Central memory CD8-positive, alpha-beta T cell (primary cell): ENCODE measurements around the gene IL4I1.

Experiments used
- ATAC-seq: fragments of 150-1000 bp; cut with Tn5 transposase; replicated peaks from 2 replicates; pipeline ENCODE4 v1.10.0; 2022; ENCODE audit warnings: mild to moderate bottlenecking, moderate FRiP score, moderate number of reproducible peaks; ENCODE audit not compliant: poor library complexity, severe bottlenecking; ENCODE audit errors: extremely low read depth
- DNase-seq, 2 donors: peaks; one replicate each; pipeline ENCODE4 v3.0.0; 2021; ENCODE audit warnings: low spot score in 2 of 2
- H3K27ac Mint-ChIP-seq: one replicate; pipeline ENCODE4 v1.8.0; 2022; ENCODE audit warnings: low read depth, mild to moderate bottlenecking, moderate library complexity, mixed read lengths
- H3K27me3 Mint-ChIP-seq: one replicate; pipeline ENCODE4 v1.8.0; 2022; ENCODE audit warnings: mixed read lengths
- H3K36me3 Mint-ChIP-seq: one replicate; pipeline ENCODE4 v1.8.0; 2022; ENCODE audit warnings: mild to moderate bottlenecking, moderate library complexity, mixed read lengths; ENCODE audit not compliant: insufficient read depth
- H3K4me1 Mint-ChIP-seq: one replicate; pipeline ENCODE4 v1.8.0; 2022; ENCODE audit warnings: mixed read lengths
- H3K4me3 Mint-ChIP-seq: one replicate; pipeline ENCODE4 v1.8.0; 2022; ENCODE audit warnings: mild to moderate bottlenecking, moderate library complexity, mixed read lengths
- H3K9me3 Mint-ChIP-seq: one replicate; pipeline ENCODE4 v1.8.0; 2022; ENCODE audit warnings: mixed read lengths

The IL4I1 gene

GRCh38 chr19:49907745-49908446 lies 11.2 kb upstream of the IL4I1 start:
- ATAC-seq, result no peak
- Mint-ChIP-seq H3K4me1 (peaks cover 11% of the 10 kb centered on the region), H3K4me3 (no peak overlapping the region), H3K9me3 (no peaks in the 10 kb centered on the region), H3K27me3 (no peaks in the 10 kb centered on the region), H3K36me3 (peaks cover 14% of the 10 kb centered on the region), H3K27ac (peak overlapping the region; percentile 35)
- no peak for DNase-seq

- Mint-ChIP-seq H3K27me3 (no peaks in the 10 kb centered on the region), H3K4me1 (peaks cover 11% of the 10 kb centered on the region), H3K9me3 (no peaks in the 10 kb centered on the region), H3K27ac (peak overlapping the region; percentile 35), H3K4me3 (no peak overlapping the region), H3K36me3 (peaks cover 14% of the 10 kb centered on the region)
- ATAC-seq (no peak), DNase-seq (no peak)
These were observed 10.3 kb upstream of the IL4I1 start for GRCh38 chr19:49906879-49907564.

DNA sequence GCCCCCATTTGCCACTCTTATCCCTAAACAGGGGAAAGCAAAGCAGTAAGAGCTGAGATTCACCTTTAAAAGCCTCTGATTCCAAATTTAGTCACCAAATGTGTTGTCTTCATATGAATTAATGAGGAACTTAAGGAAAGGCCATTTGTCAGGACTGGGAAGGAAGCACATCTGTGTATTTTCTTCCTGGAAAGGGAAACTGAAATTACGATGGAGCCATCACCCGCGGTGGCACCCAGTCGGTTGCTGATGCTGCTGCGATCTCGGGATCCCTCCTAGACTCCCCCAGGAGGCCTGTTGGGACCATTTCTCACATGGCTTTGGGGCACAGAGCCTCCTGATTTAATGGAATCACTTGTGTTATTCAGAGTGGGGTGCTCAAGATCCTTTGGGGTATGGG lies 7.4 kb upstream of the IL4I1 start:
- Mint-ChIP-seq H3K36me3 (peaks cover 9% of the 10 kb centered on the region), H3K27ac (no peak overlapping the region), H3K4me1 (no peaks in the 10 kb centered on the region), H3K27me3 (no peaks in the 10 kb centered on the region), H3K9me3 (no peaks in the 10 kb centered on the region), H3K4me3 (no peak overlapping the region)
- no peak for DNase-seq
- ATAC-seq, result no peak

DNA sequence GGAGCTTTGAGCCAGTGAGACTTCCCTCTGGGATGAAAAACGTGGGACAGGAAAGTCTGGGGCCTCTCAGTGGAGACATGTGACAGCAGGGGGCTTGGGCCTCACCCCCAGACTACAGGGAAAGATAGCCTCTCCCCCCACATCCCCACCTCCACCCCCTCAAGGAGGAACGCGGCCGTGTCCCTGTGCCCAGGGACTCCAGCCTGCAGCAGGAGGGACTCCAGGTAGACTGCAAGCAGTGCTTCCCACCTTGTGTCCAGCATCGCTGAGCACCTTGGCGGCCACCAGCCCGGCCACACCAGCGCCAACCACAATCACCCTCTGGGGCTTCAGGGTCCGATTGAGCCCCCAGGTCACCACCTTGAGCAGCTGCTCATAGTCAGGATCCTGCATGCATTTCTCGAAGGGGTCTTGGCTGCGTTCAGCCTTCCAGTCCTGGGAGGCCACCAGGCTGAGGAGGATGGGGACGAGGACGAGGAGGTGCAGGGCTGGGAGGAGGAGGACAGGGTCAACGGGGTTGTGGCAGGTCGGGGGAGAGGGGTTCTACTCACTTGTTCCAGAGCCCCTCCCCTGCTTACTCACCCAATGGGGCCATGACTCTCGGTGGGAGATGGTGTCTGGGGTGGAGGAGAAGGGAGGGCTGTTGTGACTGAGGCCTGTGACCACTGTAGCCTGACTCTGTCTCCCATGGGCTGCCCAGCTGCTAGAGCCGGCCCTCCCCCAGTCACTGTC lies 955 bp downstream of the IL4I1 start:
- peaks cover 11% of the 10 kb centered on the region for H3K36me3 Mint-ChIP-seq
- no peaks in the 10 kb centered on the region for H3K27me3 Mint-ChIP-seq
- no peak for DNase-seq
- peaks cover 21% of the 10 kb centered on the region for H3K4me1 Mint-ChIP-seq
- H3K9me3 Mint-ChIP-seq, result no peaks in the 10 kb centered on the region
- ATAC-seq, result no peak
- no peak overlapping the region for H3K4me3 Mint-ChIP-seq
- H3K27ac Mint-ChIP-seq, result peak overlapping the region; percentile 98

DNA sequence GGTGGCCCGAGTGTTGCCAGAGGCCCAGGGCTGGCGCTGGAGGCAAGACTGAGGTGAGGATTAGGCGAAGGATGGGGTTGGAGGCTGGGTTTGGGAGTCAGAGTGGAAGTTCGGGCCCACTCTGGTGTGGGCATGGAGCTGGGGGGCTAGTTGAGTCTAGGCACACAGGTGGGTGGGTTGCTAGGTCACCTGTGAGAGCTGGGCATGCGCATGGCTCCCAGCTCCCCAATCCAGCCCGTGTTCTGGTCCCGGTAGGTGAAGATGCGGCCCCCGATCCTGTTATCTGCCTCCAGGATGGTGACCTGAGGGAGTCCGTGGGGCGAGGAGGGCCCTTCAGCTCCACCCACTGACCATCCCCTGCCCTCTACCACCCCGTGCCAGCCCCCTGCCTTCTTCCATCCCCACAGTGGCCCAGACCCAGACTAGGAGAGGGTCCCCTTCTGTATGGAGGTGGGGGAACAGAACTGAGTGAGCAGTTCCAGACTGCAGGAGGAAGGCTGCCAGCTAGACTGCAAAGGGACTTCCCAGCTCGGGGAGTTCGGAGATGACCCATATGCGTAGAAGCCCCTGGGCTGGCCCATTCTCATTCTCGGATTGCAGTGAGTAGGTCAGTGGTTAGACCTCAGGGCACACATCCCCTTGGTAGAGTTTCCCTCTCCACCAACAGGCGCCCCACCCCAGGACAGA lies 1.7 kb downstream of the IL4I1 start:
- no peaks in the 10 kb centered on the region for H3K9me3 Mint-ChIP-seq
- H3K4me3 Mint-ChIP-seq, result no peak overlapping the region
- H3K27me3 Mint-ChIP-seq, result no peaks in the 10 kb centered on the region
- H3K27ac Mint-ChIP-seq, result peak overlapping the region; percentile 98
- ATAC-seq (no peak), DNase-seq (no peak)
- peaks cover 11% of the 10 kb centered on the region for H3K36me3 Mint-ChIP-seq
- peaks cover 21% of the 10 kb centered on the region for H3K4me1 Mint-ChIP-seq

DNA sequence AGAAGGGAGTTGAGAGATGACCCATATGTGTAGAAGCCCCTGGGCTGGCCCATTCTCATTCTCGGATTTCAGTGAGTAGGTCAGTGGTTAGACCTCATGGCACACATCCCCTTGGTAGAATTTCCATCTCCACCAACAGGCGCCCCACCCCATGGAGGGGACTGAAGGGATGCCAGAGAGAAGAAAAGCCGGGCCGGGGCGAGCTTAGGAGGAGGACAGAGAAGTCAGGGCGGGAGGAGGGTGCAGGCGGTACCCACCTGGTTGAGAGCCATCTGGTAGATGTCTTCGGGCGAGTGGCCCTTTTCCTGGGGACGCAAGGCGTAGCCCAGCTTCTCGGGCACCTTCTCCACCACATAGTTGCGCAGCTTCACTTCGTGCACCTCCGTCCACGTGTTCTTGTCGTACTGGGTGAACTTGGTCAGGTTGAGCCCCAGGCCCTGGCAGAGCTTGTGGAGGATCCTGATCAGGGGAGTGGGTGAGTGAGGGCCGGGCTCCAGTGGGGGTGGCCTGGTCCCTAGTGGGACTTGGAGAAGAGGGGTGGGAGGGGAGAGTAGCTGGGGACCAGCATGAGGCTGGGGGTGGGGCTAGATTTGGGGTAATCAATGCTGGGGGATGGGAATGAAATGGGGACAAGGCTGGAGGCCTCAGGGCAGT lies 2.5 kb downstream of the IL4I1 start:
- Mint-ChIP-seq H3K4me1 (peaks cover 21% of the 10 kb centered on the region), H3K4me3 (no peak overlapping the region), H3K27me3 (no peaks in the 10 kb centered on the region), H3K27ac (peak overlapping the region; percentile 98), H3K9me3 (no peaks in the 10 kb centered on the region), H3K36me3 (peaks cover 11% of the 10 kb centered on the region)
- DNase-seq (no peak), ATAC-seq (no peak)

DNA sequence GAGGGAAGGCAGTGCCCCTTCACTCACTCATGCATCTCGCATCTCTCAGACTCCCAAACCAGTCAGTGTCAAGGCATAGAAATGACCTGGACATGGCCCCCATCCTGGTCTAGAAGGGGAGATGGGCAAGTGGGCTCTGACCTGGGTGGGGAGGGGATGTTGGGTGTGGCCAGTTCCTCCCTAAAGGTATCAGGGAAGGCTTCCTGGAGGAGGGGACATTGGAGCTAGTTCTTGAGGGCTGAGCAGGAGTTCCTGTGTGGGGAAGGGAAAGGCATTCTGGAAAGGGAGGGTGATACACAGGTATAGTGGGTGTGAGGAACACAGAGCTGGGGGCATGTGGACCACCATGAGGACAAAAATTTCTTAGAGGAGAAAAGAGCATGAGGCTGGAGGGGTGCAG lies 4.0 kb downstream of the IL4I1 start:
- H3K27ac Mint-ChIP-seq, result peak overlapping the region; percentile 70
- no peaks in the 10 kb centered on the region for H3K27me3 Mint-ChIP-seq
- peaks cover 11% of the 10 kb centered on the region for H3K36me3 Mint-ChIP-seq
- H3K4me1 Mint-ChIP-seq, result peaks cover 18% of the 10 kb centered on the region
- no peak overlapping the region for H3K4me3 Mint-ChIP-seq
- DNase-seq, result no peak
- no peak for ATAC-seq
- H3K9me3 Mint-ChIP-seq, result no peaks in the 10 kb centered on the region

DNA sequence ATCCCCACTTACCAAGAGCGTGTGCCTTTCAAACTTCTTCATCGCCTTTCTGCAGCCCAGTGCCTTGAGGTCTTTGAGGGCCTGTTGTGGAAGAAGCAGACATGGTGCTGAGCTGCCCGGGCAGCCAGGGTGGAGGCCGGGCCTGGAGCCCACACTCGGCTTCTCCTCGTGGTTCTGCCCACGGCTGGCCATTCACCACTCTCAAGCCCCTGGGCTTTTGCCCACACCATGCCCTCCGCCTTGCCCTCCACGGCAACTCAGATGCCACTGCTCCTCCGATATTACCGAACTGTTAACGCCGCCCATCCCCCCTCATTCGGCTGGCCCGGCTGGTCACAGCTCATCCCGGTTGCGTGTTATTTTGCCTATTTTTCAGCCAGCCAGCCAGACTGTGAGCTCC lies 5.3 kb downstream of the IL4I1 start:
- H3K4me3 Mint-ChIP-seq, result peak overlapping the region; percentile 29
- peaks cover 4% of the 10 kb centered on the region for H3K36me3 Mint-ChIP-seq
- ATAC-seq, result no peak
- no peaks in the 10 kb centered on the region for H3K27me3 Mint-ChIP-seq
- H3K4me1 Mint-ChIP-seq, result peaks cover 5% of the 10 kb centered on the region
- DNase-seq, result no peak
- H3K9me3 Mint-ChIP-seq, result no peaks in the 10 kb centered on the region
- no peak overlapping the region for H3K27ac Mint-ChIP-seq

DNA sequence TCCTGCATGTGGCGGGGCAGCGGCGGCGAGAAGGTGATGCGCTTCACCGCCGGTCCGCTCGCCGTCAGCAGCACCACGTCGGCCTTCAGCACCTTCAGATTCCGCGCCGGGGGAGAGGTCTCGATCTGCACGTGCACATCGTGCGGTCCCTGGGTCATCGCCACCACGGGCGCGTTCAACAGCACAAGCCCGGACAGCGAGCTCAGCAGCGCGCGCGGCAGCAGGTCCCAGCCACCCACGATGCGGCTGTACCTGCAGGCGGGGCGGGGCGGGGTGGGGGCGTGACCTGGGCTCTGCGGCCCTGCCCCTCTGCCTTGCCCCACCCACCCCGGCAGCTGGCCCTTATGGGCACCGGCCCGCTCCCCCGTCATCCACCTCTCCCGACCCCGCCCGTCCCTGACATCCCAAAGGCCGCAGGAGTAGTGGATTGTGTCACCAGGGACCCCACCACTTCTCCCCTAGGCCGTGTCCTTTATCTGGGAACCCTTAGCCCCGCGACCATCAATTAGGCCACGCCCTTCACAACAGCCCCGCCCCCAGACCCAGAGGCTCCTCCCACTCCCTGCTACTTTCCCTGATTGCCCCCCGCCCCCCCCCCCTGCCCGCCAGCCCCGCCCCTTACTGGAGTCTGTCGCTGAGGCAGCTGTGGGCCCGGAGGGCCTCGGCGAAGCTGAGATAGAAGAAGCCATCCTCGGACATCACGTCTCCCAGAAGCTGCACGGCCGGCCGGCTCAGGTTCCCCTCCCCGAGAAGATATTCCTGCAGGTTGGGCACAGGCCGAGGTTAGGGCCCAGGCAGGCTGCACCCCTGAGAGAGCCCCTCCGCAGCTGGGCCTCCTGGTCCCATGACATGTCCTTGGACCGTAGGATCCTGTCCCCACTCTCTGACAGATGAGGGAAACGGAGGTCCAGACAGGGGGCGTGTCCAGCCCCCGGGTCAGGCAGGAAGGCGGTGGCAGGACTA lies 6.1 kb downstream of the IL4I1 start:
- Mint-ChIP-seq H3K4me3 (peak overlapping the region; percentile 67), H3K4me1 (no peaks in the 10 kb centered on the region), H3K36me3 (peaks cover 5% of the 10 kb centered on the region), H3K27me3 (no peaks in the 10 kb centered on the region), H3K27ac (peak overlapping the region; percentile 78), H3K9me3 (no peaks in the 10 kb centered on the region)
- peak; percentile 79 for ATAC-seq
- peak in 1 of 2 donors; percentile 60 for DNase-seq

- no peaks in the 10 kb centered on the region for H3K27me3 Mint-ChIP-seq
- peak overlapping the region; percentile 67 for H3K4me3 Mint-ChIP-seq
- no peaks in the 10 kb centered on the region for H3K4me1 Mint-ChIP-seq
- peaks cover 9% of the 10 kb centered on the region for H3K36me3 Mint-ChIP-seq
- no peaks in the 10 kb centered on the region for H3K9me3 Mint-ChIP-seq
- peak; percentile 70 for ATAC-seq
- H3K27ac Mint-ChIP-seq, result peak overlapping the region; percentile 78
- DNase-seq, result peak in 1 of 2 donors; percentile 64
These were observed 6.9 kb downstream of the IL4I1 start for GRCh38 chr19:49889687-49890348.
